ENCODE measurements around the gene SLC24A3.

Gene SLC24A3

GRCh38 chr20:19236371-19237055 is 24.1 kb downstream of the SLC24A3 start:
- DNase-seq (ENCODE audit: low read depth) = no peak
- TF ChIP-seq CTCF (IDR thresholded peaks at IDR 0.05; ENCODE audit: insufficient read depth, low read depth, low read length, missing control alignments) = no peak
- no peak overlapping the region for H3K4me3 ChIP-seq (ENCODE audit: low read length)

- TF ChIP-seq CTCF (IDR thresholded peaks at IDR 0.05; ENCODE audit: insufficient read depth, low read depth, low read length, missing control alignments) = no peak
- DNase-seq (ENCODE audit: low read depth) = no peak
- no peak overlapping the region for H3K4me3 ChIP-seq (ENCODE audit: low read length)
These were observed 29.0 kb downstream of the SLC24A3 start for GRCh38 chr20:19241440-19241839.

- no peak for TF ChIP-seq CTCF (IDR thresholded peaks at IDR 0.05; ENCODE audit: insufficient read depth, low read depth, low read length, missing control alignments)
- no peak overlapping the region for H3K4me3 ChIP-seq (ENCODE audit: low read length)
- no peak for DNase-seq (ENCODE audit: low read depth)
These were observed 31.8 kb downstream of the SLC24A3 start for GRCh38 chr20:19244291-19244690.

- H3K4me3 ChIP-seq (ENCODE audit: low read length) = no peak overlapping the region
- DNase-seq (ENCODE audit: low read depth) = peak; percentile 13
- TF ChIP-seq CTCF (IDR thresholded peaks at IDR 0.05; ENCODE audit: insufficient read depth, low read depth, low read length, missing control alignments) = no peak
These were observed 36.9 kb downstream of the SLC24A3 start for GRCh38 chr20:19249106-19249879.

GRCh38 chr20:19250346-19250745 is 37.9 kb downstream of the SLC24A3 start:
- no peak for TF ChIP-seq CTCF (IDR thresholded peaks at IDR 0.05; ENCODE audit: insufficient read depth, low read depth, low read length, missing control alignments)
- DNase-seq (ENCODE audit: low read depth) = no peak
- H3K4me3 ChIP-seq (ENCODE audit: low read length) = no peak overlapping the region

GRCh38 chr20:19251506-19251905 is 39.1 kb downstream of the SLC24A3 start:
- H3K4me3 ChIP-seq (ENCODE audit: low read length) = no peak overlapping the region
- no peak for TF ChIP-seq CTCF (IDR thresholded peaks at IDR 0.05; ENCODE audit: insufficient read depth, low read depth, low read length, missing control alignments)
- no peak for DNase-seq (ENCODE audit: low read depth)
